Heart left ventricle (tissue), 13 donors: Measurements from ENCODE around the gene G6PD.

Experiments used
- CTCF ChIP-seq, 12 donors: fragments of 200-600 bp; sonication (generic) in 4 of 12; IDR thresholded peaks; one replicate each; pipeline versions ENCODE4 v1.5.0 to v1.8.0; 2018 to 2022; ENCODE audit warnings: antibody characterized with exemption in 12 of 12, mild to moderate bottlenecking in 5 of 12
- POLR2A ChIP-seq, 2 donors: fragments of 450-650 bp; IDR thresholded peaks; one replicate each; pipeline ENCODE4 v1.6.1; 2017; ENCODE audit warnings: antibody characterized with exemption in 2 of 2, mild to moderate bottlenecking in 2 of 2, moderate library complexity in 2 of 2
- donor health status: ischemic (EF 13 %, LVEDD 7.1; RV severe dilation, severe dysfunction).
- donor health status: DM: no; HTN: yes; CAD: no.
- donor health status: DM: no; HTN: no; CAD: no.
- donor health status: ischemic (EF 25% LVEDD 6.9; RV normal size, moderate dysfunction).
- donor health status: ischemic (EF 25% LVEDD 5.7; RV mildly dilated, moderate dysfunction).
- donor health status: ischemic (EF 35%, LVEDD 5.7; RV mildly dilated, moderate dysfunction).
- donor health status: nonischemic (EF 11% LVEDD 7.7; RV severe dilation, severe dysfunction).
- donor health status: DM: yes; HTN: yes; CAD: no.
- donor health status: PGD.
- donor health status: ischemic (EF 29% LVEDD 5.4; RV normal size, mild dysfunction).
- donor health status: nonischemic (EF 23%, LVEDD 6.1; RV moderate dilation, normal function).

- no peak for TF ChIP-seq CTCF (IDR thresholded peaks at IDR 0.05)
- no peak for TF ChIP-seq POLR2A (IDR thresholded peaks at IDR 0.05)
Measured at GRCh38 chrX:154545673-154546274, 872 bp downstream of the G6PD start.
